ENCODE measurements around the gene SORBS2. TPM values are rescaled to one million over a fixed set of nuclear protein-coding genes. Genes with fewer than 3 reads are reported as not detected.

The SORBS2 gene
- total and polyA plus RNA-seq, 2 of the 8 experiments (the other 6 are each of a cell fraction or from before 2014, with no cell fraction given) = 73.0 to 87.1 TPM

GRCh38 chr4:185834088-185834487 lies 22.1 kb upstream of the SORBS2 start:
- Histone ChIP-seq H3K36me3 (ENCODE audit: control insufficient read depth in 2 of 4, insufficient read depth in 4 of 4, low read length in 3 of 4) (no peaks in the 10 kb centered on the region), H3K14ac (ENCODE audit: insufficient read length) (no peak overlapping the region), H3K23ac (ENCODE audit: insufficient read length) (no peak overlapping the region), H4K91ac (replicated peaks; ENCODE audit: insufficient read length, low read length) (no peak overlapping the region), H2BK20ac (ENCODE audit: low read length) (peak overlapping the region; percentile 28; the same call in 1 of the 2 replicates), H3K79me2 (ENCODE audit: control insufficient read depth in 1 of 2, insufficient read depth in 2 of 2, low read length in 2 of 2) (no peaks in the 10 kb centered on the region), H3K27ac (ENCODE audit: low read depth, low read length) (no peak overlapping the region), H3K27me3 (replicated peaks in 1 of 4; ENCODE audit: control insufficient read depth in 3 of 4, extremely low read depth in 1 of 4, insufficient read depth in 3 of 4, low read length in 3 of 4) (no peaks in the 10 kb centered on the region), H3K9me3 (ENCODE audit: insufficient read depth in 2 of 2, low read depth in 1 of 2, low read length in 1 of 2) (no peaks in the 10 kb centered on the region), H4K20me1 (replicated peaks in 1 of 2; ENCODE audit: control insufficient read depth in 1 of 2, insufficient read depth in 2 of 2, low read length in 2 of 2) (no peaks in the 10 kb centered on the region), H2AK5ac (ENCODE audit: low read depth, low read length) (no peak overlapping the region), H3K4ac (replicated peaks; ENCODE audit: insufficient read length, low read depth, low read length) (no peak overlapping the region), H3K9ac (replicated peaks in 1 of 4; ENCODE audit: extremely low read depth in 1 of 4, low read depth in 3 of 4, low read length in 3 of 4) (no peak overlapping the region), H3K56ac (replicated peaks; ENCODE audit: insufficient read length, low read depth, low read length) (no peak overlapping the region), H2BK120ac (replicated peaks; ENCODE audit: low read depth, low read length) (peak overlapping the region; percentile 63), H4K5ac (ENCODE audit: insufficient read length, low read depth, low read length) (no peak overlapping the region), H3K18ac (ENCODE audit: extremely low read depth, low read length) (peak overlapping the region; percentile 28; the same call in 1 of the 2 replicates), H2BK5ac (ENCODE audit: low read depth, low read length) (peak overlapping the region; percentile 21; the same call in 1 of the 2 replicates), H3K23me2 (ENCODE audit: low read depth, low read length) (0 out of 2 replicates have a peak, but pooled peaks cover 3% of the 10 kb centered on the region), H4K8ac (ENCODE audit: extremely low read depth, insufficient read depth, low read length) (no peak overlapping the region), H3K4me1 (replicated peaks in 1 of 4; ENCODE audit: control insufficient read depth in 3 of 4, insufficient read depth in 4 of 4, low read length in 3 of 4) (peaks cover 14 to 24% (median 23%) of the 10 kb centered on the region in 4 experiments), H2BK15ac (ENCODE audit: low read length) (no peak overlapping the region), H3K4me3 (ENCODE audit: extremely low read depth in 1 of 4, insufficient read depth in 2 of 4, low read depth in 3 of 4, low read length in 4 of 4) (no peak overlapping the region), H2BK12ac (ENCODE audit: low read depth, low read length) (0 out of 2 replicates have a peak overlapping the region, but pooled peaks have one; percentile 30), H3K4me2 (ENCODE audit: insufficient read depth in 1 of 2, low read depth in 2 of 2, low read length in 2 of 2) (no peak overlapping the region), H2AFZ (ENCODE audit: low read length) (no peak overlapping the region), H3K79me1 (ENCODE audit: low read depth, low read length) (no peaks in the 10 kb centered on the region)
- CTCF ChIA-PET (ENCODE audit: partially characterized antibody) = no interaction called here
- WGBS, 2 experiments (ENCODE audit: extremely low coverage in 1 of 2, insufficient coverage in 1 of 2, insufficient read length in 1 of 2, insufficient replicate concordance in 2 of 2, low coverage in 1 of 2, low lambda C conversion rate in 2 of 2, missing lambda C conversion rate in 1 of 2) = 74% methylated on average over 4 of the region's 4 CpGs; no CpG with 5 or more reads in 1 of the 2 experiments
- POLR2A ChIA-PET (ENCODE audit: partially characterized antibody) = no interaction called here
- no peak for DNase-seq (ENCODE audit: low read depth in 1 of 2, low spot score in 2 of 2)
- FAIRE-seq = no peak
